Raji (cell line): ENCODE results near the gene ACBD4.

Experiments
- POLR2A ChIP-seq: IDR thresholded peaks from 2 replicates; pipeline ENCODE4 v1.6.1; 2011; ENCODE audit warnings: low read depth, low read length, control low read depth; ENCODE audit not compliant: insufficient read depth

Gene ACBD4

GRCh38 chr17:45135978-45136791, 698 bp downstream of the ACBD4 start:
- TF ChIP-seq POLR2A = no peak

- no peak for TF ChIP-seq POLR2A
These were observed 1.5 kb downstream of the ACBD4 start for GRCh38 chr17:45136846-45137560.

GRCh38 chr17:45137561-45138305, 2.2 kb downstream of the ACBD4 start:
- no peak for TF ChIP-seq POLR2A

GRCh38 chr17:45138911-45139532, 3.5 kb downstream of the ACBD4 start:
- no peak for TF ChIP-seq POLR2A

- no peak for TF ChIP-seq POLR2A
These were observed 4.0 kb downstream of the ACBD4 start for GRCh38 chr17:45139533-45139920.

GRCh38 chr17:45143094-45143670, 7.7 kb downstream of the ACBD4 start:
- TF ChIP-seq POLR2A = no peak

- no peak; the same call in 1 of the 2 replicates for TF ChIP-seq POLR2A
These were observed 8.3 kb downstream of the ACBD4 start for GRCh38 chr17:45143767-45144198.

GRCh38 chr17:45144199-45145034, 8.9 kb downstream of the ACBD4 start:
- TF ChIP-seq POLR2A = 0 out of 2 replicates have a peak, but pooled peaks have one; percentile 5

- no peak for TF ChIP-seq POLR2A
These were observed 9.5 kb downstream of the ACBD4 start for GRCh38 chr17:45145035-45145389.

GRCh38 chr17:45146166-45146565, 10.7 kb downstream of the ACBD4 start:
- TF ChIP-seq POLR2A = no peak

GRCh38 chr17:45146592-45146889, 11.1 kb downstream of the ACBD4 start:
- TF ChIP-seq POLR2A = no peak

GRCh38 chr17:45146890-45147580, 11.5 kb downstream of the ACBD4 start:
- TF ChIP-seq POLR2A = peak; percentile 65

GRCh38 chr17:45147581-45148182, 12.2 kb downstream of the ACBD4 start:
- peak; percentile 65 for TF ChIP-seq POLR2A
